Skeletal muscle tissue (tissue), 4 donors: ENCODE results near the gene TIMM29. TPM values are rescaled to one million over a fixed set of nuclear protein-coding genes. Genes with fewer than 3 reads are reported as not detected.

Source experiments
- H3K27ac ChIP-seq: one replicate; pipeline ENCODE4 v1.7.0; 2013; ENCODE audit warnings: mild to moderate bottlenecking, low read depth, low read length, inconsistent platforms
- H3K27me3 ChIP-seq, 3 donors: one replicate each; pipeline ENCODE4 v1.7.0; 2013; ENCODE audit warnings: low read length in 3 of 3; ENCODE audit not compliant: control insufficient read depth in 3 of 3, insufficient read depth in 3 of 3
- H3K36me3 ChIP-seq, 3 donors: one replicate each; pipeline ENCODE4 v1.7.0; 2013; ENCODE audit warnings: low read length in 3 of 3; ENCODE audit not compliant: control insufficient read depth in 3 of 3, insufficient read depth in 3 of 3
- H3K4me1 ChIP-seq, 3 donors: one replicate each; pipeline ENCODE4 v1.7.0; 2013; ENCODE audit warnings: low read length in 3 of 3, mild to moderate bottlenecking in 3 of 3; ENCODE audit not compliant: control insufficient read depth in 3 of 3, insufficient read depth in 3 of 3
- H3K4me3 ChIP-seq, 3 donors: one replicate each; pipeline ENCODE4 v1.7.0; 2013; ENCODE audit warnings: low read length in 3 of 3
- H3K9ac ChIP-seq, 3 donors: one replicate each; pipeline ENCODE4 v1.7.0; 2013; ENCODE audit warnings: low read length in 3 of 3, mild to moderate bottlenecking in 3 of 3, moderate library complexity in 2 of 3, low read depth in 1 of 3
- H3K9me3 ChIP-seq, 3 donors: one replicate each; pipeline ENCODE4 v1.7.0; 2013; ENCODE audit warnings: low read length in 3 of 3; ENCODE audit not compliant: control insufficient read depth in 3 of 3
- total RNA-seq: library from RNA; depleted of rRNA; stranded (reverse); fragments of >200 nt; gene quantifications from one replicate; pipeline ENCODE4 v1.2.3, GENCODE V29; 2014
- donor health status: Osteomylitis.

Gene TIMM29
- total RNA-seq, 1 donor from 2014 or later = 25.6 TPM

- Histone ChIP-seq H3K27me3 (no peaks in the 10 kb centered on the region), H3K9ac (no peak overlapping the region), H3K9me3 (no peaks in the 10 kb centered on the region), H3K4me3 (no peak overlapping the region), H3K4me1 (peaks cover 18 to 33% (median 24%) of the 10 kb centered on the region in 3 donors), H3K27ac (no peak overlapping the region), H3K36me3 (peaks cover 37 to 44% (median 37%) of the 10 kb centered on the region in 3 donors)
Observed at GRCh38 chr19:10908380-10908960, 20.1 kb upstream of the TIMM29 start.

- Histone ChIP-seq H3K27ac (peak overlapping the region; percentile 85), H3K27me3 (no peaks in the 10 kb centered on the region), H3K9ac (peak overlapping the region; percentile 27 to 54 (median 38)), H3K4me1 (peaks cover 24 to 46% (median 28%) of the 10 kb centered on the region in 3 donors), H3K36me3 (peaks cover 45 to 63% (median 53%) of the 10 kb centered on the region in 3 donors), H3K4me3 (no peak overlapping the region), H3K9me3 (no peaks in the 10 kb centered on the region)
Observed at GRCh38 chr19:10911579-10912363, 16.8 kb upstream of the TIMM29 start.

- no peaks in the 10 kb centered on the region for H3K9me3 ChIP-seq
- peaks cover 44 to 60% (median 50%) of the 10 kb centered on the region in 3 donors for H3K36me3 ChIP-seq
- H3K4me1 ChIP-seq = peaks cover 24 to 46% (median 28%) of the 10 kb centered on the region in 3 donors
- H3K27me3 ChIP-seq = no peaks in the 10 kb centered on the region
- H3K9ac ChIP-seq = no peak overlapping the region
- H3K27ac ChIP-seq = peak overlapping the region; percentile 85
- no peak overlapping the region for H3K4me3 ChIP-seq
Observed at GRCh38 chr19:10912619-10913018, 16.0 kb upstream of the TIMM29 start.

- Histone ChIP-seq H3K9ac (peak overlapping the region in 1 of 3 donors; percentile 50), H3K27ac (no peak overlapping the region), H3K9me3 (no peaks in the 10 kb centered on the region), H3K4me3 (no peak overlapping the region), H3K27me3 (no peaks in the 10 kb centered on the region), H3K36me3 (peaks cover 42 to 61% (median 42%) of the 10 kb centered on the region in 3 donors), H3K4me1 (peaks cover 24 to 50% (median 32%) of the 10 kb centered on the region in 3 donors)
Observed at GRCh38 chr19:10913716-10914340, 14.8 kb upstream of the TIMM29 start.

- no peaks in the 10 kb centered on the region for H3K9me3 ChIP-seq
- no peaks in the 10 kb centered on the region for H3K27me3 ChIP-seq
- H3K4me1 ChIP-seq = peaks cover 31 to 66% (median 48%) of the 10 kb centered on the region in 3 donors
- H3K36me3 ChIP-seq = peaks cover 48 to 68% (median 48%) of the 10 kb centered on the region in 3 donors
- H3K4me3 ChIP-seq = no peak overlapping the region
- peak overlapping the region in 2 of 3 donors; percentile 43 to 60 for H3K9ac ChIP-seq
- H3K27ac ChIP-seq = peak overlapping the region; percentile 36
Observed at GRCh38 chr19:10915130-10916091, 13.2 kb upstream of the TIMM29 start.

- H3K4me1 ChIP-seq = peaks cover 26 to 63% (median 43%) of the 10 kb centered on the region in 3 donors
- H3K36me3 ChIP-seq = peaks cover 48 to 73% (median 59%) of the 10 kb centered on the region in 3 donors
- H3K9ac ChIP-seq = no peak overlapping the region
Observed at GRCh38 chr19:10916602-10917001, 12.0 kb upstream of the TIMM29 start.

GRCh38 chr19:10918359-10918758 lies 10.3 kb upstream of the TIMM29 start:
- H3K4me3 ChIP-seq = no peak overlapping the region
- peak overlapping the region; percentile 20 for H3K27ac ChIP-seq
- H3K27me3 ChIP-seq = no peaks in the 10 kb centered on the region
- peak overlapping the region in 1 of 3 donors; percentile 45 for H3K9ac ChIP-seq
- H3K9me3 ChIP-seq = no peaks in the 10 kb centered on the region
- H3K36me3 ChIP-seq = peaks cover 41 to 66% (median 58%) of the 10 kb centered on the region in 3 donors
- peaks cover 20 to 65% (median 41%) of the 10 kb centered on the region in 3 donors for H3K4me1 ChIP-seq

More at GRCh38 chr19:10916602-10917001, 12.0 kb upstream of the TIMM29 start:
- Histone ChIP-seq H3K27me3 (no peaks in the 10 kb centered on the region), H3K9me3 (no peaks in the 10 kb centered on the region), H3K4me3 (no peak overlapping the region), H3K27ac (peak overlapping the region; percentile 36)

GRCh38 chr19:10919352-10920287 lies 9.0 kb upstream of the TIMM29 start:
- peaks cover 44 to 69% (median 59%) of the 10 kb centered on the region in 3 donors for H3K36me3 ChIP-seq
- peak overlapping the region; percentile 20 for H3K27ac ChIP-seq

More at GRCh38 chr19:10919352-10920287, 9.0 kb upstream of the TIMM29 start:
- peaks cover 24 to 65% (median 49%) of the 10 kb centered on the region in 3 donors for H3K4me1 ChIP-seq
- H3K9me3 ChIP-seq = no peaks in the 10 kb centered on the region
- H3K4me3 ChIP-seq = no peak overlapping the region
- H3K27me3 ChIP-seq = no peaks in the 10 kb centered on the region
- peak overlapping the region in 2 of 3 donors; percentile 45 to 68 for H3K9ac ChIP-seq
